Adrenal gland (tissue), 5 donors: ENCODE results near the gene DUSP2.

Experiments
- POLR2A ChIP-seq, 2 donors: fragments of 450-650 bp; IDR thresholded peaks; one replicate each; pipeline ENCODE4 v1.6.1; 2017; ENCODE audit warnings: antibody characterized with exemption in 2 of 2, mild to moderate bottlenecking in 2 of 2, moderate library complexity in 1 of 2
- TF ChIP-seq, protein P1 (sequence below), 6 experiments: fragments of 450-650 bp in 4 of 6; fragments of 200-600 bp in 2 of 6; sonication (generic) in 1 of 6; IDR thresholded peaks; 1 replicate in 5 of 6; 2 replicates in 1 of 6; pipeline versions ENCODE4 v1.5.1 to v1.8.0; 2016 to 2021; ENCODE audit warnings: antibody characterized with exemption in 6 of 6, mild to moderate bottlenecking in 2 of 6, moderate library complexity in 1 of 6
- donor health status: DM: no; HTN: no; CAD: no.

DNA sequence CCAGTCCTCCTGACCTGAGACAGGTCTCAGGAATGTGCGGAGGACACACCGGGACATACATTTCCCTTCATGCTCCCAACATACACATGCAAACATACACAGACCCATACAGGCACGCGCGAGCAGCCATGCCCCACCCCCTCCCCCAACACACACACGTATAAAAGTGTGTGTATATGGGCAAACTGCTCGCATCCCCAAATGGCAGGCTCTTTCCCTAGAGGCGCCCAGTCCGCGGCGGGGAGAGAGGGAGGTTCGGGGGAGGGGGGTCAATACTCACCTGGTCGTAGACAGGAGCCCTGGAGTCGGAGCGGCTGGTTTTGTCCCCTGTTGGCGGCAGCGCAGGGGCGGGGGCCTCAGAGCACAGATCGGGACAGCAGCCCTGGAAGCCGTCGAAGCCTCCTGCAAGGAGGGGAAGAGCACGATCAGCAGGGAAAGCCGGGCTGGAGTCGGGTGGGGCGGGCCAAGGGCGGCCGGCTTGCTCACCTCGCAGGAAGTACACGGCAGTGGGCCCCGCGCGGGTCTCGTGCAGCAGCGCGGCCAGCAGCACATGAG lies 682 bp downstream of the DUSP2 start:
- no peak for TF ChIP-seq POLR2A (IDR thresholded peaks at IDR 0.05)
- TF ChIP-seq, protein P1, sequence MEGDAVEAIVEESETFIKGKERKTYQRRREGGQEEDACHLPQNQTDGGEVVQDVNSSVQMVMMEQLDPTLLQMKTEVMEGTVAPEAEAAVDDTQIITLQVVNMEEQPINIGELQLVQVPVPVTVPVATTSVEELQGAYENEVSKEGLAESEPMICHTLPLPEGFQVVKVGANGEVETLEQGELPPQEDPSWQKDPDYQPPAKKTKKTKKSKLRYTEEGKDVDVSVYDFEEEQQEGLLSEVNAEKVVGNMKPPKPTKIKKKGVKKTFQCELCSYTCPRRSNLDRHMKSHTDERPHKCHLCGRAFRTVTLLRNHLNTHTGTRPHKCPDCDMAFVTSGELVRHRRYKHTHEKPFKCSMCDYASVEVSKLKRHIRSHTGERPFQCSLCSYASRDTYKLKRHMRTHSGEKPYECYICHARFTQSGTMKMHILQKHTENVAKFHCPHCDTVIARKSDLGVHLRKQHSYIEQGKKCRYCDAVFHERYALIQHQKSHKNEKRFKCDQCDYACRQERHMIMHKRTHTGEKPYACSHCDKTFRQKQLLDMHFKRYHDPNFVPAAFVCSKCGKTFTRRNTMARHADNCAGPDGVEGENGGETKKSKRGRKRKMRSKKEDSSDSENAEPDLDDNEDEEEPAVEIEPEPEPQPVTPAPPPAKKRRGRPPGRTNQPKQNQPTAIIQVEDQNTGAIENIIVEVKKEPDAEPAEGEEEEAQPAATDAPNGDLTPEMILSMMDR (IDR thresholded peaks at IDR 0.05): no peak
